Esophagus muscularis mucosa (tissue), 3 donors: ENCODE measurements around the gene BTNL8.

Experiments
- CTCF ChIP-seq, 3 experiments: fragments of 200-600 bp in 2 of 3; fragments of 450-650 bp in 1 of 3; sonication (generic) in 2 of 3; IDR thresholded peaks; one replicate each; pipeline ENCODE4 v1.5.1; 2017 to 2019; ENCODE audit warnings: antibody characterized with exemption in 3 of 3, mild to moderate bottlenecking in 2 of 3, moderate library complexity in 1 of 3
- POLR2AphosphoS5 ChIP-seq, 2 donors: sonication (generic); formaldehyde crosslinking; IDR thresholded peaks; one replicate each; pipeline ENCODE4 v1.6.1; 2017; ENCODE audit warnings: antibody characterized with exemption in 2 of 2

- no peak for TF ChIP-seq CTCF (IDR thresholded peaks at IDR 0.05)
- no peak for TF ChIP-seq POLR2AphosphoS5 (IDR thresholded peaks at IDR 0.05)
Observed at GRCh38 chr5:180950291-180950949, 51.5 kb downstream of the BTNL8 start.
